Measurements from ENCODE around the gene PTPRM.

DNA sequence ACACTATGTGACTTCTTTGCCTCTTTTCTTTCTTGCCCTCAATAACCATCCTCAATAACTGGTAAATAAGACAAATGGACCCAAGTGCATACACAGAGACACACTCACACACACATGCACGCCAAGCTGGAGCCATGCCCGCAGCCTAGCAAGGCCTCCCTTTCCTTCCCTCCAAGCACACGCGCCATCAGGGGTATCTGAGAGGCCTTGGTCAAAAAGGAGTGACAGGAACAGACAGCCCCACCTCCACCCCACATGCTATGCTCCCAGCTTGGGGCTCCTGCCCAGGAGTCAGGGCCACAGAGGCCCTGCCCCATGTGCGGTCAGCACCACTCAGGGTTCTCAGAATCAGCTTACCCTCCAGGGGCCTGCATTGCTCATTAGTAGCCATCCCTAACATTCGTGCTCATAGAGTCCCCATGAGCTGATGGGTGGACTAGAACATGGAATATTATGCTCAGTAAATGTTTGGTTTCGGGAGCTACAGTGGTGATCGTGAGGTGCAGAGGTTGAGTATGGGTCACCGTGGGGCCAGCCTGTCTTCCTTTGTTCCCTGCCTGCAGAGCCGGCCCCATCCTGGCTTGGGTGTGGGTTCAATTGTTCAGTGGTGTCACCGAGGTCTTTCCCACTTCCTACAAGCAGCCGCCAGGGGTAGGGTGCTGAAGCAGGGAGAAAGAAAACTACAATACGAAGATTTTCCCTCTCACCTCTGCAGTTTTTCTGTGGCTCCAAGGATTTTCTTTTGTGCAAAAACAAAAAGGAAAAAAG, 884.0 kb downstream of the PTPRM start:
- TF ChIP-seq, protein P1, sequence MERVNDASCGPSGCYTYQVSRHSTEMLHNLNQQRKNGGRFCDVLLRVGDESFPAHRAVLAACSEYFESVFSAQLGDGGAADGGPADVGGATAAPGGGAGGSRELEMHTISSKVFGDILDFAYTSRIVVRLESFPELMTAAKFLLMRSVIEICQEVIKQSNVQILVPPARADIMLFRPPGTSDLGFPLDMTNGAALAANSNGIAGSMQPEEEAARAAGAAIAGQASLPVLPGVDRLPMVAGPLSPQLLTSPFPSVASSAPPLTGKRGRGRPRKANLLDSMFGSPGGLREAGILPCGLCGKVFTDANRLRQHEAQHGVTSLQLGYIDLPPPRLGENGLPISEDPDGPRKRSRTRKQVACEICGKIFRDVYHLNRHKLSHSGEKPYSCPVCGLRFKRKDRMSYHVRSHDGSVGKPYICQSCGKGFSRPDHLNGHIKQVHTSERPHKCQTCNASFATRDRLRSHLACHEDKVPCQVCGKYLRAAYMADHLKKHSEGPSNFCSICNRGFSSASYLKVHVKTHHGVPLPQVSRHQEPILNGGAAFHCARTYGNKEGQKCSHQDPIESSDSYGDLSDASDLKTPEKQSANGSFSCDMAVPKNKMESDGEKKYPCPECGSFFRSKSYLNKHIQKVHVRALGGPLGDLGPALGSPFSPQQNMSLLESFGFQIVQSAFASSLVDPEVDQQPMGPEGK (CRISPR knock-in tag; IDR thresholded peaks at IDR 0.05; ENCODE audit: borderline replicate concordance): no peak
- TF ChIP-seq PPARA (CRISPR knock-in tag; IDR thresholded peaks at IDR 0.05; ENCODE audit: borderline replicate concordance) (no peak), CSDC2 (CRISPR knock-in tag; IDR thresholded peaks at IDR 0.05) (no peak), ZNF565 (CRISPR knock-in tag; conservative IDR thresholded peaks at IDR 0.05; ENCODE audit: low read depth) (no peak)

All from SK-N-SH treated with all-trans-retinoic acid at 6 μM for 48 hours (cell line).